Endothelial cell (in vitro differentiated cells): ENCODE data around the gene RCN1. TPM values are rescaled to one million over a fixed set of nuclear protein-coding genes. Genes with fewer than 3 reads are reported as not detected.

Experiments used
- DNase-seq: peaks from one replicate; pipeline ENCODE4 v3.0.0; 2021; ENCODE audit warnings: low spot score
- H3K27ac Mint-ChIP-seq: one replicate; pipeline ENCODE4 v1.8.0; 2021; ENCODE audit warnings: mixed read lengths, inconsistent platforms; ENCODE audit not compliant: unreplicated experiment
- H3K27me3 Mint-ChIP-seq: one replicate; pipeline ENCODE4 v1.8.0; 2021; ENCODE audit warnings: mild to moderate bottlenecking, moderate library complexity, mixed read lengths, inconsistent platforms; ENCODE audit not compliant: unreplicated experiment
- H3K36me3 Mint-ChIP-seq: one replicate; pipeline ENCODE4 v1.8.0; 2021; ENCODE audit warnings: mild to moderate bottlenecking, low read depth, mixed read lengths, inconsistent platforms; ENCODE audit not compliant: unreplicated experiment
- H3K4me1 Mint-ChIP-seq: one replicate; pipeline ENCODE4 v1.8.0; 2021; ENCODE audit warnings: mild to moderate bottlenecking, mixed read lengths, inconsistent platforms; ENCODE audit not compliant: unreplicated experiment
- H3K4me3 Mint-ChIP-seq: one replicate; pipeline ENCODE4 v1.8.0; 2021; ENCODE audit warnings: mild to moderate bottlenecking, mixed read lengths, inconsistent platforms; ENCODE audit not compliant: unreplicated experiment
- H3K9me3 Mint-ChIP-seq: one replicate; pipeline ENCODE4 v1.8.0; 2021; ENCODE audit warnings: mixed read lengths, inconsistent platforms; ENCODE audit not compliant: unreplicated experiment
- total RNA-seq: library from RNA; stranded (reverse); fragmentation: NEBNext Ultra II Directional; extraction: Animal tissue kit (Norgen Biotek cat#: 25700); gene quantifications from one replicate; pipeline ENCODE4 v1.2.1, GENCODE V29; 2021; ENCODE audit not compliant: unreplicated experiment
- TF ChIP-seq, protein P1 (sequence below): fragments of 200-600 bp; sonication (generic); IDR thresholded peaks from one replicate; pipeline ENCODE4 v1.5.0; 2021; ENCODE audit warnings: antibody characterized with exemption; ENCODE audit not compliant: unreplicated experiment

RCN1 gene
- total RNA-seq, 1 donor from 2014 or later, result 227 TPM

DNA sequence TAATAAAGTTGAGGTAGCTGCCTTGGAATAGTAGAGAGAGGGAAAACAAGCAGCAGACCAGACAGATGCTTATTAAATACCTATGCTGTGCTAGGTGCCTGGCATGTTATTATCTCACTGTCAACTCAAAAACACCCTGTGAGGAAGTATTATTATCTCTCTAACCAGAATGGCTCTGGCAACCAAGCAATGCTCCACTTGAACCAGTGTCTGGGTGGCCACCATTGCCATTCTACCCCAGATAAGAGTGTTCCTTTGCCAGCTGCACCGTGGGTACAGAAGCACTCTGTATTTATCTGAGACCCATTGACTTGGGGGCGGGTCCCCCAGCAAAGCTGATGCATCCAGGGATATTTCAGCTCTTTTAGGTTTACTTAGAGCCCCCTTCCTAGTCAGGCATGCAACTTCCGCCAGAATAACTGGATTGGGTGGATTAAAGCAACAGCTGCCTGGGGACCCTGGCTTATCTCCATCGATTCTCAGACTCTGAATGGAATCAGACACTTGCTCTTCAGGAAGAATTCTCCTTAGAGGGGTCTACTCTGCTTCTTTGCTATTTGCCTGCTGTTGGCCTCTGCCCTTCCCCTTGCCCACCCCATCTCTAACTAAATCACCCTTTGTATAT, 49.1 kb downstream of the RCN1 start:
- Mint-ChIP-seq H3K9me3 (no peaks in the 10 kb centered on the region), H3K27ac (no peak overlapping the region), H3K27me3 (no peaks in the 10 kb centered on the region)

DNA sequence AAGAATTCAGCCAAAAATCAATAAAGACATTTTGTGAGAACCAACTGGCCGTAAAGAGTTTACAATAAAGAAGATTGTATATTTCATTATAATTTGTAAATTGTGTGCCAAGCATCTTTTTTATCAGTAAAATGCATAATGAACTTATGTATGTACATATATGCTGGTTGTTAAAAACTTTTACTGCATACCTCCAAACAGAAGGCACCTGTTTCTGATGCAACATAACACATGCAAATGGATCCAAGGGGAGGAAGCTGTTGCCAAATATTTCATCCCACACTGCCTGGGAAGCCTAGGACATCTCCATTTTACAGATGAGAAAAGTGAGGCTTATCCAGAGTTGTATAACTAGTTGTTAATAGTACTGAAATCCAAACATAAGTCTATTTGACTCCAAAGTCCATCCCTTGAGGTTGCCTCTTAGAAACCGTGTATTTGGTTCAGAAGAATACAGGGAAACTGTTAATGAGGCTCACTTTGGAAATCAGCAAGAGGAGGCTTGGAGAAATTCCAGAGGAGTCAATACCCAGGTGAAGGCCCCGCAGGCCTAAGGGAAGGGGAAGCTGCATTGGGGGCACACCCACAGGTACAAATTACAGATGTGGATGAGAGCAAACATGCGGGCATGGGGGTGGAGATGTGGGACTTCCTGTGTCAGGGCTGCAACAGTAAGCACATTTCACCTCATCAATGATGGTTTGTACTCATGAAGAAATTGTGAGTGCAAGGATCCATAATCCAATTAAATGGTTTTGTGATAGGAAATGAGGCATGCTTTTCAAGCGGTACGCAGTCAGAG, 51.1 kb downstream of the RCN1 start:
- DNase-seq, result no peak
- Mint-ChIP-seq H3K27ac (no peak overlapping the region), H3K4me1 (peaks cover 2% of the 10 kb centered on the region), H3K27me3 (no peaks in the 10 kb centered on the region), H3K9me3 (no peaks in the 10 kb centered on the region), H3K36me3 (peaks cover 5% of the 10 kb centered on the region), H3K4me3 (no peak overlapping the region)
- TF ChIP-seq, protein P1, sequence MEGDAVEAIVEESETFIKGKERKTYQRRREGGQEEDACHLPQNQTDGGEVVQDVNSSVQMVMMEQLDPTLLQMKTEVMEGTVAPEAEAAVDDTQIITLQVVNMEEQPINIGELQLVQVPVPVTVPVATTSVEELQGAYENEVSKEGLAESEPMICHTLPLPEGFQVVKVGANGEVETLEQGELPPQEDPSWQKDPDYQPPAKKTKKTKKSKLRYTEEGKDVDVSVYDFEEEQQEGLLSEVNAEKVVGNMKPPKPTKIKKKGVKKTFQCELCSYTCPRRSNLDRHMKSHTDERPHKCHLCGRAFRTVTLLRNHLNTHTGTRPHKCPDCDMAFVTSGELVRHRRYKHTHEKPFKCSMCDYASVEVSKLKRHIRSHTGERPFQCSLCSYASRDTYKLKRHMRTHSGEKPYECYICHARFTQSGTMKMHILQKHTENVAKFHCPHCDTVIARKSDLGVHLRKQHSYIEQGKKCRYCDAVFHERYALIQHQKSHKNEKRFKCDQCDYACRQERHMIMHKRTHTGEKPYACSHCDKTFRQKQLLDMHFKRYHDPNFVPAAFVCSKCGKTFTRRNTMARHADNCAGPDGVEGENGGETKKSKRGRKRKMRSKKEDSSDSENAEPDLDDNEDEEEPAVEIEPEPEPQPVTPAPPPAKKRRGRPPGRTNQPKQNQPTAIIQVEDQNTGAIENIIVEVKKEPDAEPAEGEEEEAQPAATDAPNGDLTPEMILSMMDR, result no peak

More for the DNA sequence above, 49.1 kb downstream of the RCN1 start:
- TF ChIP-seq, protein P1, result no peak
- peaks cover 2% of the 10 kb centered on the region for H3K4me1 Mint-ChIP-seq
- no peak for DNase-seq
- no peak overlapping the region for H3K4me3 Mint-ChIP-seq
- H3K36me3 Mint-ChIP-seq, result peaks cover 5% of the 10 kb centered on the region

DNA sequence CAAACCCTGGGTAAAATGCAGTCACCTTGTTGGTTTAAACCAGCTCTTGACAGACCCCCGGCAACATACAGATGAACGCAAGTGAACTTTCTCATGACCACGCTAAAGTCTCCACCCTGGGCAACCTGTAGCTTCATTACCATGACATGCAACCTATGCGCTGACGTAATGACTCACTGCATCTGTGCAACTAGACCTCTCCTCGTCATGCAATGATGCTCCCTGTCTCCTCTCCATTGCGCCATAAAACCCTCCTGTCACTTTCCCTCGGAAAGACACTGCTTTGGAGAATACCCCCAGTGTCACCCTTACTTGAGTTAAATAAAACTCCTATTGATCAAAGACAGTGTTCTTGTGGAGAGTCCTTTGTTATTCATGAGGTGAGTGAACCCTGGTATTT, 52.5 kb downstream of the RCN1 start:
- TF ChIP-seq, protein P1, result no peak
- no peaks in the 10 kb centered on the region for H3K9me3 Mint-ChIP-seq
- H3K27me3 Mint-ChIP-seq, result peaks cover 1% of the 10 kb centered on the region
- no peak overlapping the region for H3K4me3 Mint-ChIP-seq
- DNase-seq, result no peak
- H3K27ac Mint-ChIP-seq, result no peak overlapping the region
- H3K4me1 Mint-ChIP-seq, result peaks cover 2% of the 10 kb centered on the region
- peaks cover 9% of the 10 kb centered on the region for H3K36me3 Mint-ChIP-seq

DNA sequence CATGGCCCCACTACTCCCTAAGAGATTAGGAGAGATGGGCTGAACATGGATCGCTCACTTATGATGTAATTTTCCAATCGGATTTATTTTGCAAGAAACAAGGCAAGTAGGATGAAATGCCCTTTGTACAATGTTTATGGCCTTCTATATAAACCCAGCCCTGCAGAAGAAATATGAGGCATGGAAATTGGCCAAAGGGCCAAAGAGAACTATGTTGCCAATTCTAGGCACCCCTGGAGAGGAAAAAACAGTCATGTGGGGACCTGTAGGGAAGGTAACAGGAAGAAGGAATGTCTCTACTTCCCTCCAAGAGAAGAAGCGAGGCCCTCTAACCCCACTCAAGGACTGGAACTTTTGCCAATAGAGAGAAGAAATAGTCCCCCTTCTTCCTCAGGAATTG, 54.4 kb downstream of the RCN1 start:
- no peak for DNase-seq
- Mint-ChIP-seq H3K9me3 (no peaks in the 10 kb centered on the region), H3K4me1 (peaks cover 9% of the 10 kb centered on the region), H3K36me3 (peaks cover 12% of the 10 kb centered on the region), H3K27ac (no peak overlapping the region), H3K27me3 (peaks cover 2% of the 10 kb centered on the region), H3K4me3 (no peak overlapping the region)
- TF ChIP-seq, protein P1, result no peak

DNA sequence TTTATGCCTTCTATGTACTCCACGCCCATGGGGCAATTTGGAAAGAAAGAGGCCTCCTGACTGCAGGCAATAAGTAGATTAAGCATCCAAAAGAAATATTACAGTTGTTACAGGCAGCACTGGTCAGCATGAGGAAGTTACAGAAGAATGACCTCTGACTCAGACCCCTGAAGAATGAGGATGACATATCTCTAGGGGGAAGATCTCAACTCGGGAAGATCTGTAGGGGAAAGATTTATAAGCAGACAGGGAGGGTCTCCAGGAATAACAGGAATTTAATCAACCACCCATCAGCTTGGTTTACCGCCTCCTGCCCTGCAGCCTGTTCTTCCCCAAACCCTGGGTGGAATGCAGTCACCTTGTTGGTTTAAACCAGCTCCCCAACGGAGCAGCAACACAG, 58.0 kb downstream of the RCN1 start:
- H3K36me3 Mint-ChIP-seq, result peaks cover 6% of the 10 kb centered on the region
- H3K27me3 Mint-ChIP-seq, result peaks cover 4% of the 10 kb centered on the region
- TF ChIP-seq, protein P1, result no peak
- H3K4me1 Mint-ChIP-seq, result peaks cover 30% of the 10 kb centered on the region
- no peak for DNase-seq
- H3K9me3 Mint-ChIP-seq, result no peaks in the 10 kb centered on the region
- H3K27ac Mint-ChIP-seq, result no peak overlapping the region
- H3K4me3 Mint-ChIP-seq, result no peak overlapping the region
